Osteoblast (primary cell): ENCODE measurements around the gene CDC16. TPM values are rescaled to one million over a fixed set of nuclear protein-coding genes. Genes with fewer than 3 reads are reported as not detected.

ENCODE experiments used
- DNase-seq: peaks from one replicate; pipeline ENCODE4 v3.0.0; 2011; ENCODE audit warnings: low spot score, mixed read lengths; ENCODE audit not compliant: insufficient read length; ENCODE audit errors: missing footprints
- H2AFZ ChIP-seq: 2 replicates; pipeline ENCODE4 v1.6.0; 2011; ENCODE audit warnings: mild to moderate bottlenecking, low read length
- H3K27ac ChIP-seq: 2 replicates; pipeline ENCODE4 v1.5.1; 2011; ENCODE audit warnings: mild to moderate bottlenecking, low read depth, low read length, moderate library complexity
- H3K27me3 ChIP-seq: 2 replicates; pipeline ENCODE4 v1.6.0; 2012; ENCODE audit warnings: mild to moderate bottlenecking, control low read depth, inconsistent platforms, low read length, moderate library complexity; ENCODE audit not compliant: insufficient read depth
- H3K36me3 ChIP-seq: 2 replicates; pipeline ENCODE4 v1.5.1; 2011; ENCODE audit warnings: mild to moderate bottlenecking, low read length, control low read depth, moderate library complexity; ENCODE audit not compliant: insufficient read depth
- H3K4me1 ChIP-seq: 2 replicates; pipeline ENCODE4 v1.5.1; 2011; ENCODE audit warnings: mild to moderate bottlenecking, low read length, control low read depth, moderate library complexity; ENCODE audit not compliant: insufficient read depth
- H3K4me2 ChIP-seq: 2 replicates; pipeline ENCODE4 v1.6.0; 2011; ENCODE audit warnings: mild to moderate bottlenecking, low read length; ENCODE audit not compliant: insufficient read depth
- H3K4me3 ChIP-seq: fragments of 200-600 bp; sonication (generic); 3 replicates; pipeline ENCODE4 v1.5.1; 2012; ENCODE audit warnings: mild to moderate bottlenecking, low read length, inconsistent platforms; ENCODE audit not compliant: insufficient read depth
- H3K79me2 ChIP-seq: 2 replicates; pipeline ENCODE4 v1.6.0; 2012; ENCODE audit warnings: mild to moderate bottlenecking, low read length, control low read depth, inconsistent platforms; ENCODE audit not compliant: insufficient read depth
- H3K9me3 ChIP-seq: 2 replicates; pipeline ENCODE4 v1.5.1; 2011; ENCODE audit warnings: low read depth, low read length, control low read depth
- H4K20me1 ChIP-seq: 2 replicates; pipeline ENCODE4 v1.6.0; 2012; ENCODE audit warnings: mild to moderate bottlenecking, low read length, control low read depth; ENCODE audit not compliant: insufficient read depth
- CTCF ChIP-seq: IDR thresholded peaks from 2 replicates; pipeline ENCODE4 v1.5.1; 2011; ENCODE audit warnings: mild to moderate bottlenecking, low read depth, low read length, moderate library complexity; ENCODE audit errors: extremely low read depth
- total RNA-seq: library from RNA; depleted of rRNA; stranded (reverse); fragments of >200 nt; gene quantifications from 2 replicates; pipeline ENCODE4 v1.2.3, GENCODE V29; 2012

Gene CDC16
- total RNA-seq, 1 donor = 82.2 TPM

- Histone ChIP-seq H3K79me2 (no peaks in the 10 kb centered on the region), H3K9me3 (no peaks in the 10 kb centered on the region), H3K27me3 (peaks cover 27% of the 10 kb centered on the region), H2AFZ (peak overlapping the region; percentile 15), H4K20me1 (no peaks in the 10 kb centered on the region), H3K4me1 (peaks cover 17% of the 10 kb centered on the region), H3K36me3 (no peaks in the 10 kb centered on the region), H3K4me3 (no peak overlapping the region), H3K27ac (no peak overlapping the region), H3K4me2 (no peak overlapping the region)
- TF ChIP-seq CTCF = peak; percentile 93
- peak; percentile 98 for DNase-seq
Observed at GRCh38 chr13:114226699-114227323, 7.9 kb upstream of the CDC16 start.

GRCh38 chr13:114227528-114227927 is 7.2 kb upstream of the CDC16 start:
- no peaks in the 10 kb centered on the region for H3K9me3 ChIP-seq
- peaks cover 17% of the 10 kb centered on the region for H3K4me1 ChIP-seq
- H3K27me3 ChIP-seq = peaks cover 31% of the 10 kb centered on the region
- H3K79me2 ChIP-seq = no peaks in the 10 kb centered on the region
- TF ChIP-seq CTCF = no peak
- no peaks in the 10 kb centered on the region for H4K20me1 ChIP-seq
- H3K27ac ChIP-seq = no peak overlapping the region
- no peak overlapping the region for H2AFZ ChIP-seq
- no peak overlapping the region for H3K4me3 ChIP-seq
- no peak overlapping the region for H3K4me2 ChIP-seq
- H3K36me3 ChIP-seq = no peaks in the 10 kb centered on the region
- DNase-seq = no peak

GRCh38 chr13:114228176-114228575 is 6.5 kb upstream of the CDC16 start:
- Histone ChIP-seq H4K20me1 (no peaks in the 10 kb centered on the region), H3K79me2 (no peaks in the 10 kb centered on the region), H3K27ac (no peak overlapping the region), H3K4me2 (no peak overlapping the region), H3K27me3 (peaks cover 31% of the 10 kb centered on the region), H3K9me3 (no peaks in the 10 kb centered on the region), H2AFZ (no peak overlapping the region), H3K4me3 (no peak overlapping the region), H3K36me3 (no peaks in the 10 kb centered on the region), H3K4me1 (peaks cover 17% of the 10 kb centered on the region)
- no peak for DNase-seq
- TF ChIP-seq CTCF = no peak

- peaks cover 31% of the 10 kb centered on the region for H3K27me3 ChIP-seq
- no peak for TF ChIP-seq CTCF
- DNase-seq = no peak
- H4K20me1 ChIP-seq = no peaks in the 10 kb centered on the region
- H3K27ac ChIP-seq = no peak overlapping the region
- peak overlapping the region; percentile 37 for H3K4me2 ChIP-seq
- H3K9me3 ChIP-seq = no peaks in the 10 kb centered on the region
- H3K36me3 ChIP-seq = no peaks in the 10 kb centered on the region
- no peak overlapping the region for H3K4me3 ChIP-seq
- H2AFZ ChIP-seq = peak overlapping the region; percentile 36
- H3K4me1 ChIP-seq = peaks cover 22% of the 10 kb centered on the region
- H3K79me2 ChIP-seq = peaks cover 4% of the 10 kb centered on the region
Observed at GRCh38 chr13:114229506-114229905, 5.2 kb upstream of the CDC16 start.
